GM18951 (cell line): ENCODE data around the gene LPO.

Experiments used
- POLR2A ChIP-seq: IDR thresholded peaks from 4 replicates; pipeline ENCODE4 v1.6.1; 2011; ENCODE audit warnings: mild to moderate bottlenecking; ENCODE audit not compliant: insufficient read length, insufficient read depth; ENCODE audit errors: extremely low read depth
- in situ Hi-C: fragments of 300-500 bp; cut with MboI; formaldehyde crosslinking; loops from one replicate; pipeline ENCODE4 v1.12.0; 2022; ENCODE audit warnings: low sequenced_read_pairs, mixed read lengths, inconsistent platforms; ENCODE audit not compliant: unreplicated experiment

LPO gene

DNA sequence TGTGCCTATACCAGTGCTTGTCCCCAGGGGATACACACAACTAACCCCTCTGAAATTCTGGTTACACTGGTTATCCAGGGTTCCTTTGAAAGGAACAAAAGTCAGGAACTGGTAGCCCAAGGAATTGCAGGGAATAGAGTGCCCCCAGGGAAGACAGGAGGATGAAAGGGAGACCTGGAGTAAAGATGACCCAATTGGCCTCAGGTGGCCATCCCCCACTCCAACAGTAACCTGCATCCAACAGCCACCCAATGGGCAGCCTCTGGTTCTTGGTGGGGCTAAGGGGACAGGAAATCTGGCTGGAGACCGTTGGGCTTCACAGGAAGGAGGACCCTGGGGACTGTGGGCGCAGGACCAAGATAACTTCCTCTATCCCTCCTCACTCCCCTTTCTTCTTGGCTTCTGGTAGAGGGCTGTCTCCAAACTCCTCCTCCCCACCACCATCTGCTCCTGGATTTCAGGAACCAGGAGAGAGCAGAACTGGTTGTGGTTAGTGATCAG lies 43.2 kb downstream of the LPO start:
- TF ChIP-seq POLR2A, result no peak
- in situ Hi-C loops, result no loop called here

DNA sequence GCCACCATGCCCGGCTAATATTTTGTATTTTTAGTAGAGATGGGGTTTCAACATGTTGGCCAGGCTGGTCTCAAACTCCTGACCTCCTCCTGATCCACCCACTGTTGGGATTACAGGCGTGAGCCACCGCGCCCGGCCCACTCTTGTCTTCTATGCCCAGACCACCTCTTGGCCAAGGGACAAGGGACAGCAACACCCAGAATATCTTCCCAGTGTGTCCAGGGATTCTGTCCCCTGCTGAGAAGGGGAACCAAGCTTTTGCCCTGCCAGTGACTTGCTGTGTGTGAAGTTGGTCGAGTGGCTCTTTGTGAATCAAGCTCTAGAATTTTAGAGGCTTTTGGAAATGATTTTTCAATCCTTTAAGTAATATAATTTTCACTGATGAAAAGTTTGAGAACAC lies 44.1 kb downstream of the LPO start:
- no peak for TF ChIP-seq POLR2A
- in situ Hi-C loops, result no loop called here

DNA sequence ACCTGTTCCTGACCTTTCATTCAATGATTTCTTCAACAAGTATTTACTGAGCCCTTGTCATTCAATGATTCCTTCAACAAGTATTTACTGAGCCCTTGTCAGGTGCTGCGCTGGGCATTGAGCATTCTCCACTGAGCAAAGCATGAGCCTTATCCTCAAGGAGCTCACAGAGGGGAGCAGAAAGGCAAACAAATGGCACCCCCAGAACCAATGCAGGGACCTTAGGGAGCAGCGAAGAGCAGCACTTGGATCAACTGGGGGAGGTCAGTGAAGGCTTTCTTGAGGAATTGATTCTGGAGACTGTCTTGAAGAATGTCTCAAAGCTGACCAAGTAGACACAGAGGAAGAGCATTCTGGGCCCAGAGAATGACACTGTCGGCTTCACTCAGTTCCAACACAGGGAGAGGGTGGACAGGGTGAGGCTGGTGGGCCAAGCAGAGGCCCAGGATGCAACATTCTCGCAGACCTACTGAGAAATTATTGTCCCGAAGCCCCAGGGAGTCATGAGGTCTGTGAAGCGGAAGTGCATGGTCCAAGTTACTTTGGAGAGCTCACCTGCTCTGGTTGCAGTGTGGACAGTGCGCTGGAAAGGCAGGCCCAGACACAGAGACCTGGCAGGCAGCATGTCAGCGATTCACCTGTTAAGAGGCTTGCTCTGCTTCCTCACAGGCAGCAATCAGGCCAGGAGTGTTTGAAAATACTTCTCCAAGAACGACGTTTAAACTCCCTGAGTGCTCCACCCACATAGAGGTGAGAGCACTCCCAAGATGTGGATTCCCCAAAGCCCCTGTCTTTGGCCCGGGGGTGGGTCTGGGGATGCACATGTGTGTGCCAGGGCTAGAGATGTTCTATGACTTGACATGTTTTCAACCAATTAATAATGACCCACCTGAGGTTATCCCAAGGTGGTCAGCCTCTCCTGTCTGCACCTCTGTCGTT lies 45.6 kb downstream of the LPO start:
- TF ChIP-seq POLR2A, result no peak
- in situ Hi-C loops, result no loop called here

DNA sequence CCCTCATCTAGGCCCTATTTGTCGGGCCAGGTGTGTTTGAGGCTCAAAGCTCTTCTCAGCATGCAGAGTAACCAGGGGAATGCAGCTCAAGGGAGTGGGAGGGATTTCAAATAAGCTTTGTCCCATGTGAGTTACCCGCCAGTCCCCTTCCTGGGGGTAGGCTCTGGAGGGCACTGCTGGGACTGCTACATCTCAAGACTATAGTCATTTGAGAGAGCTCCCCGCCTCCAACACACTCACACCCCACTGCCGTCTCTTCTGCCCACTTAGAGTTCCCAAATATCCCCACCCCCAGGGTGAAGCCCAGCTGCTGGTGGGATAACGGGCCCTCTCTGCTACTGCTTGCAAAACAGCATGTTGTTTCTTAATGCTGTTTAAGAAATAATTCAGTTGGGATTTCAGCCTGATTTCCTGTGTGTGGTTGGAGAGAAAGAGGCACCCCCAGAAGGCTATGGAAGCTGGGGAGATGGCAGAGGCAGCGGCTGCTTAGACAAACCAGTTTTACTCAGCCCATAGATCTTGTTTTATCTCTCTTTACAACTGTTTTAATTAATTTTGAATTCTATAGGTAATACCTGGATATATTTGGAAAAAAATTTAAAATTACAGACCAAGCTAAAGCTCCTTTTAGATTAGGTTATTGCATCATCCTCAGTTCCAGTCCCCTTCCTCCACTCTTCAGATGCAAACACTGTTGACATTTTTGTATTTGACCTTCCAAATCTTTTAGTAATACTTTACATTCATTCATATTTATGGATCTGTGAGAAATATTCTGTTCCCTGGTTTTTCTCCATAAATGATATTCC lies 46.4 kb downstream of the LPO start:
- in situ Hi-C loops, result no loop called here
- no peak for TF ChIP-seq POLR2A

DNA sequence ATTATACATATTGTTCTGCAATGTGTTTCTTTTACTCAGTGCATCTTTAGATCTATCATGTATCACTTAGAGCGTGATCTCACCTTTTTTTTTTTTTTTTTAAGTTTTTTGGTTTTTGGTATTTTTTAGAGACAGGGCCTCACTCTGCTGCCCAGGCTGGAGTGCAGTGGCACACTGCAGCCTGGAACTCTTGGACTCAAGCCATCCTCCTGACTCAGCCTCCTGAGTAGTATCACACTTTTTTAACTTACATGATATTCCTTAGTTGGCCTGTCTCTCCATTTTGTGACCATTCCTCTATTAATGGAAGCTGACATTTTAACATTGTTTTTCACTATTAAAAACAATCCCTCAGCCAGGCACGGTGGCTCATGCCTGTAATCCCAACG lies 47.0 kb downstream of the LPO start:
- in situ Hi-C loops, result no loop called here
- TF ChIP-seq POLR2A, result no peak

DNA sequence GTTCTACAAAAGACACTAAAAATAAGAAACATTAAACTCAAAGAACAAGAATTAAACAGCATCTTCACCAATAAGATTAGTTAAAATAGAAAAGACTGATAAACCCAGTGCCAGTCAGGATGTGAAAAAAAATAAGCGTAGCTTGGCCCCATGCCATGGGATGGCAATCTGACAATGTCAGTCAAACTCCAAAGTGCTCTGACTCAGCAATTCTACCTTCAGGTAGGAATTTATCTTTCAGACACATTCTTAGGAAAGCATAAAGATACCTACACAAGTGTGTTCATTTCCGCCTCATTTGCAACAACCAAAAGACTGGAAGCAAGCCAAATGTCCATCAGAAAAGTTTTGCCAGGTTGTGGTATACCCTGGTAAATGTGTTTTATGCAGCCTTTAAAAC lies 51.5 kb downstream of the LPO start:
- in situ Hi-C loops, result no loop called here
- TF ChIP-seq POLR2A, result no peak

DNA sequence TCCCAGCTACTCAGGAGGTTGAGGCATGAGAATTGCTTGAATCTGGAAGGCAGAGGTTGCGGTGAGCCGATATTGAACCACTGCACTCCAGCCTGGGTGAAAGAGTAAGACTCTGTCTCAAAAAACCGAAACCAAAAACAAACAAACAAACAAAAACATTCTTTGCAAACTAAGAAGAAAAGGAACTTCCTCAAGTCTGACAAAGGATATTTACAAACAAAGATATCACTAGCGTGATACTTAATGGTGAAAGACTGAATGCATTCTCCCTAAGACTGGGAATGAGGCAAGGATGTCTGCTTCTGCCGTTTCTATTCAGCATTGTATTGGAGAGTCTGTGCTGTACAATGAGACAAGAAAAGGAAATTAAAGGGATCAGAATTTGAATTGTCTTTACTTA lies 52.9 kb downstream of the LPO start:
- no peak for TF ChIP-seq POLR2A
- in situ Hi-C loops, result no loop called here

DNA sequence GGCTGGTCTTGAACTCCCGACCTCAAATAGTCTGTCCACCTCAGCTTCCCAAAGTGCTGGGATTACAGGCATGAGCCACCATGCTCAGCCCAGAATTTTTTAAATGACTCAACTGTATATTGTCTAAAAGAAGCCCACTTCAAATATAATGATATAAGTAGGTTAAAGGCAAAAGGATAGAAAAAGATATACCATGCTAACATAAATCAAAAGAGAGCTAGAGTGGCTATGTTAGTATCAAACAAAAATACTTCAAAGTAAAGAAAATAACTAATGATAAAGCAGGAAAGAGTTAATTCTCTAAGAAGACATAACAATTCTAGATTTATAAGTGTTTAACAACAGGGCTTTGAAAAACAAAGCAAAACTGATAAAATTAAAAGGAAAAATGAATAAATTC lies 55.6 kb downstream of the LPO start:
- in situ Hi-C loops, result no loop called here

DNA sequence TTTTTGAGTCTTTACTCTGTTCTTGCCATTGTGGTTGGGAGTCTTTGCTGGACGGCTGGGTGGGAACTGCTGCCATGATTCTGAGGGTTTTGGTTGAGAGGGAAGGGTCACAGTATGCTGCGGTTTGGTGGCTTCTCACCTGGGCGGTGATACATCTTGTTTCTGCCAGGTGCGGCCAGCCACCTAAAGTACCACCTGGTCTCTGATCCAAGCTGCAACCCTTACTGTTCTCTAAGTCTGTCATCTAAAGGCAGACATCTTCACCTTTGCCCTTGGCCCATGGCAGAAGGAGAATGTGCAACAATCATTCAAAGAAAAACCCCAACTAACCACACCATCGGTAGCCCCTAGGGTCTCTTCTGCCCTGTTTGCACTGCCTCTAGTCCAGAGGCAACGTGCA lies 62.0 kb downstream of the LPO start:
- in situ Hi-C loops, result no loop called here
- no peak for TF ChIP-seq POLR2A

More for the DNA sequence above, 55.6 kb downstream of the LPO start:
- no peak for TF ChIP-seq POLR2A

DNA sequence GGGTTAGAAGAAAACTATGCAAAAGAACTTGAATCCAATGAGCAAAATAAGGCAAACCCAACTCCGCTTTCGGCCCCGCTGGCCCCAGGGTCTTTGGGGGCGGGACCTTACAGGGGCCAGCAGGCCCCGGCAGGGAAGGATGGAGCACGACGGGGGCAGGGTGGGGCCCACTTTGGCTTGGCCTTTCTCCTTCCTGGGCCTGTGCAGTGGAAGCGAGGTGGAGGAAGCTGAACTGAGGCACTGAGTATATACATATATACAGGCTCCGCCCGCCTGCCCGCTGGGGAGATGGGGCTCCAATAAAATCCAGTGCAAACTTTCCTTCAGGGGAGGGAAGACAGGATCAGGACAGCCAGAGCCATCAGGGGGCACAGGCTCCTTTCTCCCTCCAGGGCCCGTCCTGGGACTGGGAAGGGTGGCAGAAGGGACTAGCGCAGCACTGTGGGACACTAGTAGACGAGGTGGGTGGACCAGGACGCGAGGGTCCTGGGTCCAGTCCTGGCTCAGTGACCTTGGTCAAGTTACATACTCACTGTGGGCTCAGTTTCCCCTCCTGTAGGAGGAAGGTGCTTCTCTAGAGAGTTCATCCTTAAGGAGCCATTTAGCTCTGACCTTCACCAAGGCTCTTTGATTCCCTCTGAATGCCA lies 63.2 kb downstream of the LPO start:
- in situ Hi-C loops, result no loop called here
- no peak for TF ChIP-seq POLR2A

DNA sequence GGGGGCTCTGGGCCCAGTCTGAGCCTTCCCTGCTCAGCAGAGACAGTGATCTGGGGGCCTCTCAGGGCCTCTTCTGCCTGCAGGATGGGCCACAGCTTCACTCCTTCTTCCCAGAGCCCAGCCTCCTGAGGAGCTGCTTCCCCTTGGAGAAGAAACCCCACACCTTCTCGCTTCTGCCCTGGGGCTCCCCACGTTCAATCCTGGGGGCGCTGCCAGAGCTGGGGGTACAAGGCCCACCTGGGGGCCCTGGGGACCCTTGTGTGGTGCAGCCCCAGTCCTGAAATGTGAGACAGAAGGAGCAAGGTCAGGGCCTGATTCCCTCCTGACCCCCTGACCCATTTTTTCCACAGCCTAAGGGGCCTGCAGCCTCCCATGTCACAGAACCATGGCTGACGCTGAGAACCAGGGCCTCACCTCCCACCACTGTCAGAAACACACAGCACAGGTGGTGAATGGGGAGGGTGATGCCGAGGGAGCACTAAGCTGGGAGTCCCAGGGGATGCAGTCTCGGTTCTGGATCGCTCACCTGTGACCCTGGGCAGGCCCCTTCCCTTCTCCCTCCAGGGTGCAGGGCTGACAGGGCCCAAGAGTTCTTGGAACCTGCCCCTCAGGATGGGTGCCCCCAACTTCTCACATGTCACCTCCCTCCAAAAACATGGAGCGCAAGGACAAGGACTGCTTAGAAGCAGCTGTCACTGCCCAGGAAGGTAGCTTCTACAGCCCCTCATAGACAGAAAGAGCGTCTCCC lies 64.0 kb downstream of the LPO start:
- in situ Hi-C loops, result no loop called here
- TF ChIP-seq POLR2A, result no peak

DNA sequence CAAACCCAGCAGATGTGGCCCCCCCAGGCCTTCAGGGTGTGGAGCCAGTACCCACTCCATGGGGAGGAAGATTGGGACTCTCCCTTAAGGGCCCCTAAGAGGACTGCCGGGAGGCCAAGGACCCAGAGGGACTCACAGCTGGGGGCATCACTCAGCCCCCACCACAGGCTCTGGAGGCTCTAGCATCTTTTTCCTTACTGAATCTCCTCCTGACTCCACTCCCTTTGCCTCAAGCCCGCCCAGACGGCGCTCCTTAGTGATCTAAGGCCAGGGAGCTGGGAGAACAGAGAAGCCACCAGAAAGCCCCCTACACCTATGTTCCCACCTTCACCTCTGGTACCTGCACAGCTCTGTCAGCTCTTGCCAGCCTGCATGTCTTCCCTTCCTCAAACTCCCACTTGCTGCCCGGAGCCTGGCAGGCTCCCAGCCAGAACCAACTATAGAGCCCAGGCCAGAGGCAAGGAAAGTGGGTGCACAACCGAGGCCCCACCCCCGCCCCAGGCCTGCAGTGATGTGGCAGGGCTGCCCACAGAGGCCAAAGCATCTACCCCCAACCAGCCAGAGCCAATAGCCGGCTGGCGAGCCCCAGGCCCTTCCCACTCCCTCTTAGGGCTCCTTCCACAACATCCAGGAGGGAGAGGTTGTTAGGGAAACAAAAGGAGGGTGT lies 64.7 kb downstream of the LPO start:
- TF ChIP-seq POLR2A, result no peak
- in situ Hi-C loops, result no loop called here
